GM21576 (cell line): ENCODE results near the gene MEN1.
"Not testable (repeated sequence)": the region's sequence is repeated elsewhere in the genome, so short reads cannot be mapped to it uniquely, and the experiment has no call there.

Experiments
- ATAC-seq: cut with Tn5 transposase; IDR thresholded peaks from one replicate; pipeline ENCODE4 v1.9.1; 2021; ENCODE audit warnings: mild to moderate bottlenecking, moderate library complexity; ENCODE audit not compliant: unreplicated experiment

Gene MEN1

GRCh38 chr11:64846998-64847666 lies 36.8 kb upstream of the MEN1 start:
- ATAC-seq, result no peak

- ATAC-seq, result not testable (repeated sequence)
Measured at GRCh38 chr11:64845776-64846129, 35.4 kb upstream of the MEN1 start.

- no peak for ATAC-seq
Measured at GRCh38 chr11:64845129-64845775, 34.9 kb upstream of the MEN1 start.

DNA sequence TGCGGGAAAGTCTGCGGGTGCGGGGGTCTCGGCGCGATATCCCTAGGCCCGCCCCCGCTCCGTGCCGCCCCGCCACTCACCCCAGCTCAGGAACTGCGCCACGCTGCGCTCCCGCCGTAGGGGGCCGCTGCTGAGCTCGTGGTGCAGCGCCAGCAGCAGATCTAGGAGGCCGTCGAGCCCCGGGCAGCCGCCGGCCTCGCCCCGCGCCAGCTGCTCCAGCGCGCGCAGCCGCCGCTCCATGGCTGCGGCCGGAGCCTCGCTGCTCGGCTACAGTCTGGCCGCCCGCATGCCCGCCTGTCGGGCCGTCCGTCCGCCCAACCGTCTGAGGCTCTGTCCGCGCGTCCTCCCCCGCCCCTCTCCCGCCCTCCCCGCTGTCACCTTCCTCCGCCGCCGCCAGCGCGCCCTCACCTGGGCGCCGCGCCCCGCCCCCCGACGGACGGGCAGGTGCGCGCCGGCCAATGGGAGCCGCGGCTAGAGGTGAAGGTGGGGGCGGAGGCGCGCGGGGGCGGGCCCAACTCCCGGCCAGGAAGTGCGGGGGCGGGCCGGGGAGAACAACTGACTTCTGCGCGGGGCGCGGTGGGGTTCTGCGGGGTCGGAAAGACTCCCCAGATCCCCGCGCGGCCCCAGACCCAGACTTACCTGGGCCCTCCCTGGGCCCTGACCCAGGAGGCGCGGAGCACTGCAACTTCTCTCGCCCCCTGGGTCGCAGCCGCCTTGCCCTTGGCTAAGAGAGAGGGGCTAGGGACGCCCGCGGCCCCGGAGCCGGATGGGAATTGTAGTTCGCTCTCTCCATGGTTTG lies 34.2 kb upstream of the MEN1 start, which contains the start of gene CDC42BPG:
Gene CDC42BPG (minus strand): TSS at position 324 of the 799 bp plus-strand sequence. CDS start 84 bp downstream, at position 240.
- ATAC-seq, result no peak

DNA sequence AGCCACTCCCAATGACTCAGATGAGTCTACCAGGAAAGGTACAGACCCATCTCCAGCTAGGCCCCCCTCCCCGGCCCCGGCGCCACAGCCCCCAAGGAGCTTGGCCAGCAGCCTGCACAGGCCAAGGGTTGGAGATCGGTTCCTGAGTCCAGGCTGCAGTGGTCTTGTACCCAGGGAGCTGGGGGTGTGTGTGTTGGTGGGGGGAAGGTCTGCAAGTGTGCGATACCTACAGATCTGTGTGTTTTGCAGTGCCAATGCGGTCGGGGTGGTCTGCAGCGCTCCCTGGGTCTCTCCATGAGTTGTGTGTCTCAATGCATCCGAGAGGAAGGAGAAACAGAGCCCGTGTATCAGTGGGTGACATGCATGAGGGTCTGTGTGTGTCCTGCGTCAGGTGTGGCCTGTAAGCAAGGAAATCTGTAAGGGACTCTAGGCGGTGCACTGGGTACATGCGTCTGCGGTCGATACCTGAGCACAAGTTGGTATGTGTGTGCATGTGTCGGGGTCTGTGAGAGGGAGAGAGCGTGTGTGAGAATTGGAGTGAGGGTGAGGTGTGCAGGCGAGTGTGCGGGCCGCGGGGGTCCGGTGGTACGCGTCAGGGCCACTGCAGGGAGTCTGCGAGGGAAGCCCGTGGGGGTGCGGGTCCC lies 33.5 kb upstream of the MEN1 start:
- no peak for ATAC-seq

- no peak for ATAC-seq
Measured at GRCh38 chr11:64842851-64843685, 32.7 kb upstream of the MEN1 start.

DNA sequence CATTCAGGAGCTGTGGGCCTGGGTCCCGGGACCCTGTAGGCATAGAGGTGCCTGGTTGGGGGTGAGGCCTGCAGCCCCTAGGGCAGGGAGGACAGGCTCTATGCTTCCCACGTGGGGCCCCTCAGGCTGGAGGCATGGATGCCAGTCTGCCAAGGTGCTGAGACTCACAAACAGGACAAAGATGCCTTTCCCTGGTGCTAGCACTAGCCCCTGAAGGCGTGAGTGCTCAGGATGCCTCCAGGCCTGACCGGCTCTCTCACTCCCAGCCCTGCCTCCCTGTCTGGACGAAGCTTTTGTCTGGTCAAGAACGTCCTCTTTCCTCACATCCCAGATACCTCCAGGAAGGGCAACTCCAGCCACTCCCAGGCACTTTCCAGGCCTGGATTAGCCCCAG lies 32.0 kb upstream of the MEN1 start:
- no peak for ATAC-seq

GRCh38 chr11:64841592-64842365 lies 31.4 kb upstream of the MEN1 start:
- no peak for ATAC-seq

DNA sequence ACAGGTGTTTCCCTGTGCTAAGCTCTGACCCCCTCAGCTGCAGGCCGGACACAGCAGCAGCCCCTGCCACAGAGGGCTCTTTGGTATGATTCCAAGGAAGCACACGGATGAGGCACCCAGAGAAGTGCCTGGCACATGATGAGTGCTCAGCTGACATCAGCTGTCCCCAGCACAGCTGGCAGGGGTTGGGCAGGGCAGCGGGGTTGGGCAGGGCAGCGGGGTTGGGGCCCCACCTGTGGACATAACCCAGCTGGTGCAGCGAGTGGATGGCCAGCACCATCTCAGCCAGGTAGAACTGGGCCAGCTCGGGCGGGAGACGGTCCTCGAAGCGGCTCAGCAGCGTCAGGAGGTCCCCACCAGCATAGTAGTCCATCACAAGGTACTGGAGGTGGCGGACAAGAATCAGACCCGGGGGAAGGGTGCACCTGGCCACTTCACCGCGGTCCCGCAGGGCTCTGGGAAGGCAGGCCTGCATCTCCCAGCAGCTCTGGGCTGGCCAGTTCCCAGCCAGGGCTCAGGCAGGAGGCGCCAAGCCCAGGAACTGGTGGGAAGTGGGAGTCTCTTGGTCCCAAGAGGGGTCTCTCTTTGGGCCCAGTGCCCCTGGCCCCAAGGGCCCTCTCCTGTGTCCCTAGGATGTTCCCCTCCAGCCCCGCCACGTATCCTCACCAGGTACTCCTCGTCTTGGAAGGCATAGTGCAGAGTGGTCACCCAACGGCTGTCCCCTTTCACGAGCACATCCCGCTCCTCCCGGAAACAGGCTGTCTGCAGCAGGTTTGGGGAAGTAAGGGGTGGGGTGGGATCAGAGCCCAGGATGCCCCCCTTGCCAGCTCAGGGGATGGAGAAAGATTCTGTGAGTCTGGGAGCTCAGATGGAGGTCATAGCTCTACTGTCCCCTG lies 29.8 kb upstream of the MEN1 start:
- ATAC-seq, result no peak

- ATAC-seq, result no peak
Measured at GRCh38 chr11:64839335-64839734, 29.0 kb upstream of the MEN1 start.

- no peak for ATAC-seq
Measured at GRCh38 chr11:64838600-64839334, 28.4 kb upstream of the MEN1 start.

- ATAC-seq, result no peak
Measured at GRCh38 chr11:64837887-64838351, 27.6 kb upstream of the MEN1 start.

DNA sequence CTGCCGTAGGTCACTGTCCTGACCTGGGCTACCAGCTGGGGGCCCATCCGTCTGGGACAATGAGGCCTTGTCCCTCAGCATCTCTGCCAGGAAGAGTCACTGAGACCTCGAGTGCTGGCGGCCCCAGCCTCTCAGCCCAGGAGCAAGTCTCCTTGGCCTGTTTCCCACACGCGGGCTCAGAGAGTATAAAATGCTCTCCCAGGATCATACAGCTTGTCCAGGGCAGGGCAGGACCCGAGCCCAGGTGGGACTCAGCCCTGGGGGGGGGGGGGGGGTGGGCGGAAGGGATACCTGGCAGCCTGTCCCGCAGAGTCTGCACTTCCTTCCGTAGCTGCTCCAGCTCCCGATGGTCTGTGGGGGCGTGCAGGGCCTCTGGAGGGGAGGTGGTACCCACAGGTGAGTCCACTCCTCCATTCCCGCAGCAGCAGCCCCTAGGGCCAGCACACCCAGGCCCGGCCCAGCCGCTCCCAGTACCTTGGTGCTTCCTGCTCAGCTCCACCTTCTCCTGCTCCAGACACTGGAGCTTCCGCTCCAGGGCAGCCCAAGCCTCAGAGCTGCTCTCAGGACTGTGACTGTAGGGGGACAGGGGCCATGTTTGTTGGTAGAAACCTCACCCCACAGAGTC lies 26.2 kb upstream of the MEN1 start:
- no peak for ATAC-seq

- ATAC-seq, result no peak
Measured at GRCh38 chr11:64835616-64836447, 25.5 kb upstream of the MEN1 start.

- ATAC-seq, result no peak
Measured at GRCh38 chr11:64834723-64835615, 24.6 kb upstream of the MEN1 start.
